GM18526 (cell line): Measurements from ENCODE around the gene THSD7A.

ENCODE experiments used
- POLR2A ChIP-seq: IDR thresholded peaks from 3 replicates; pipeline ENCODE4 v1.6.1; 2011; ENCODE audit not compliant: insufficient read length; ENCODE audit errors: extremely low read depth

THSD7A gene

DNA sequence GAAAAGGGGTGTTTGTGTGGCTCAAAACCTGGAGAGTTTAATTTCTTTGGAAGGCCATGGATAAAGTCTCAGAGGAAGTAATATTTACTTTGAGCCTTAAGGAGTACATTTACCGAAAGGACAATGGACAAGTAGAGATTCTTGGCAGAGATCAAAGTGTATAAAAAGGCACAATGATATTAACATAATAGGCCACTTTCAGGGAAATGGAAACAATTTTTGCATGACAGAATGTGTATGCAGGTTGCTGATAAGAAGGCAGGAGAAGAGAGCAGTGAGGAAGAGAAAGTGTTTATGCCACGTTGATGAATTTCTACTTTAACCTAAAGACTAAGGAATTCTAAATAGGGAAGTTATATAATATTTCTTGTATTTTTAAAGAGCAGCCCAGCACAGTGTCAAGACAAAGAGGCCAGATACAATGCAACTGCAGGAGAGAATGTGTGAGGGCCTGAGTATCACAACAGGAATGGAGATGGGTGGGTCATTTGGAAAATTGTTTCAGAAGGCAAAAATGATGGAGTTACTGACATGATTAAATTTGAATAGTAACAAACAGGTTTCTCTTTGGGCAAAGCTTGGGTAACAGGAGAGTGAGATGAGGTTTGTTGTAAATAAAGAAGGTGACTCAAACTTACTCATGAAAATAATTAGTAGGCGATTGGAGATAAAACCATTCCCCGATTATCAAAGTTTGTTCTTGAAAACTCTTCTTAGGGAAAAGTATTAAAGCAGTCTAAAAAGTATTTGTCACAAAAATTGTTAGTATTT, 84.1 kb downstream of the THSD7A start:
- TF ChIP-seq POLR2A: no peak

- TF ChIP-seq POLR2A: no peak
These were observed 85.4 kb downstream of the THSD7A start for GRCh38 chr7:11746591-11746990.

DNA sequence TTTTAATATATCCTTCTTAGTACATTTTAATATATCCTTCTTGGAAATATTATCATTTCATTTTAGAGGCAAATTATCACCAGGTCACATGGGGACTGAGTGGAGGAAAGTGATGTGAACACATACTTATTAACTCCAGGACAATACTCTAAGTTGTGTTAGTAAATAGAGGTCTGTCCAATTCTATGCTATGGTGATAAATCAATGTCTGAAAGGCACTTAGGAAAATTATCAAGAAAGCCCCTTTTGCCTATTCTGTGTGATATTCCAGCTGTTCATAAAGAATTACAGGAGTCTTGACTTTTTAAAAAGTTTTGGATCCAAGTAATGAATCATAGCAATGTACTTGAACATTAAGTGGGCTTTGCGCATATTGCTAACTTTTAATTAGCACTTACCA, 88.5 kb downstream of the THSD7A start:
- TF ChIP-seq POLR2A: no peak

- no peak for TF ChIP-seq POLR2A
These were observed 89.0 kb downstream of the THSD7A start for GRCh38 chr7:11743016-11743415.

DNA sequence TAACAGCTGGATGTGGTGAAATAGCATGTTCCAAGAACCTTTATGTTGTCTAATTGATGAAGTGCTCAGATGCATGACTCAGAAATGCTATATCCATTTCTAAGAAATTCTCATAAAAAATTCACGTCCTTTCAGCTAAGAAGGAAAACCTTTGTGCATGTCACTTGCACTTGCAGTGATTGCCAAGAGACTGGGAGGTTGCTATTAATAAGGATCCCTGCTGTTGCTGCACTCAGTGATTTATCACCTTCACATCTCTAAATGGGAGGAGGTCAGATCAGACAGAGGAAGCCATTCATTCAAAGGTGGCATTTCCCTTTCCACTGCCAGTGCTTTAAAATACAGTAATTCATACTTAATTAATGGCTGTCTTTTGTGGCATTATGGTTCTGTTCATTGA, 89.5 kb downstream of the THSD7A start:
- no peak for TF ChIP-seq POLR2A

GRCh38 chr7:11737723-11738122, 94.3 kb downstream of the THSD7A start:
- TF ChIP-seq POLR2A: no peak

DNA sequence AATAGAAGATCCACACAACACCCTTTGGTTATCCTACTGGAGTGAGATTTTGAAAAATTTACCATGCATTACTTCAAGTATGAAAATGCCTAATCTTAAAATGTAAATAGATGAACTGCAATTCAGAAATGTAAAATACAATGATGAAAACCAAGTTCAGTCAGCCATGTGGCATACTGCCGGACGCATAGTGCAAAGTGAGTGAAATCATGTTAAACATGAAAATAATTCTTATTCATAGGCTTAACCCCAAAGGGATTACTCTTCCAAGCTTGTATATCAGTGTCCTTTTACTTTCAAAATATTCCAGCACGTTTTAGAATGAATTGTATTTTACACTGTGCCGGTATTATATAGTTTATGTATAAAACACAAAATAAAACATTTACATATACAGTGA, 99.8 kb downstream of the THSD7A start:
- no peak for TF ChIP-seq POLR2A

DNA sequence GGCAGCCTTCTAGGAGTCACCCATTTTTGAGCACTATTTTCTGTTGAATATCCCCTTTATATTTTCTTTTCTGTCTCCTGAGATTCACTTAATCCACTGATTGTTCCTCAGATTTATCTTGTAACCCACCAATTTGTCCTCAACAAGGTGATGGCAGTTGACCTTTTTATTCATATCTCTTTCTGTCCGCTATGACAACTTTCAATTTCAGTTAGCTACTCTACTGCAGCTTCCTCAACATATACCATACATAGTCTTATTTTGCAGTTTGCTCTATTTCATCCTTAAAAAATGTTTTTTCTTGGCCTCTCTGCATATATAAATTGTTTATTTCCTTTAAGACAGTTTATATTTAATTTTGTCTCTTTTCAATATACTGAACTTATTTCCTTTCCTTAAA, 101.3 kb downstream of the THSD7A start:
- no peak for TF ChIP-seq POLR2A

- TF ChIP-seq POLR2A: no peak
These were observed 104.1 kb downstream of the THSD7A start for GRCh38 chr7:11727864-11728263.

DNA sequence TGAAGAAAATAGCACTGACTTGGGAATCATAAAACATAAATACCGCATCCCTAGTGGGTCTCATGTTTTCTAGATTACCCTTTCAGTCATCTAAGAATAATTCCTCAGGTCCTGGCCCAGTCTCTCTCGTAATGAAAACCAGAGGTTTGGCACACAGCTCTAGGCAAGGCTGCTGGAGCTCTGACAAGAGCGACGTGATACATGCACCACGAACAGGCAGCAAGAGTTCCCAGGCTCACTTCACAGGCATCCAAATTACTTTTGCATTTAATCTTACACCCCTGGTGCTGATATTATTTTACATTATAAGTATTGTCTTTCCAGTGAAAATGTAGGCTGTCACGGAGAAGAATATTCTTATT, 105.2 kb downstream of the THSD7A start:
- no peak for TF ChIP-seq POLR2A

DNA sequence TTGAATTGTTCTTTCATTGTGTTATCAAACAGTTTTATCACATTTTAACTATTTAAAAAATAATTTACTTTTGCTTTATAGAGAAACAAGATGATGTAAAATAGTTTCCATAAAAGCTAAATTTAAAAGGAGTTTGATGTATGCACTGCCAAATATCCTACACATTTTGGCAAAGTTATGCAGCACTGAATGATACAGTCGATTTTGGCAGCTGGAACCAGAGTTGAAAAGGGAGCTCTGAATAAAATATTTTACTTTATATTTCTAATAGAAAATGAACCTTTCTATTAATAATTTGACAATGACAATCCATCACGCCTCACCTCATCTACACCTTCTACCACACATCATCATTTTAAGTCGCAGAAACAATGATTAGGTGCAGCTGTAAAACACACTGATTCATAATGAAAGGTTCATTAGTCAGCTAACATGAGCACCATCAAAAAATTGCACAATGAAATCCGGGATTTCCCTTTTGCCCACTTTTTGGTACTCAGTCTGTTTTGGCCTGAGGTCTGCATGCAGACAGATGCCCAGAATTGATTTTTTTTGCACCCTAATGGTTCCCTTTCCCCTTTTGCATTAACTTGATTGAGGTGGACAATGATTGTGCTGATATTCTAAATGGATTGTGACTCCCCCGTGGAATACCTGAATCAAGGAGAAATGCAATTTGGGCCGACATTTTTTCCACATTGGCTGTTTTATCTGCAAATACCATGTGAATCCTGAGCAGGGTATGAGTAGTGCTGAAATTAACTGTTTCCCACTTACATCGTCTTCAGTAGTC, 105.8 kb downstream of the THSD7A start:
- no peak for TF ChIP-seq POLR2A

- no peak for TF ChIP-seq POLR2A
These were observed 115.8 kb downstream of the THSD7A start for GRCh38 chr7:11716185-11716584.

DNA sequence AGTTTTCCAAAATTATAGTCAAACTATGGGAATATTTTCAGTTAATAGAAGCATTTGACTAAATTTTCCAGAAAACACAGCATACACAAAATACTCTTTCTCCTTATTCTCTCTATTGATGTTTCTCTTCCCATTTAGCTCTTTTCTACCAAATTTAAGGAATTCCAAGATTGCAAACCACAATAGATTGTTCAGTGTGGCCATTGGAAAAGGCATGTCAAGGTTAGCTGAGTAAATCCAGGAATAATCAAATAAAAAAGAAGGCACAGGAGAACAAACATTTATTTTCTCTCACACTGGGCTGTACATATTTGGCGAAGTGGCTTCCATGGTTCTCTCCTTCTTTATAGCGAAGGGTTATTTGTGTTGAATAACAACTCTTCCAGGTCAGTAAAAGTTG, 117.3 kb downstream of the THSD7A start:
- no peak for TF ChIP-seq POLR2A

DNA sequence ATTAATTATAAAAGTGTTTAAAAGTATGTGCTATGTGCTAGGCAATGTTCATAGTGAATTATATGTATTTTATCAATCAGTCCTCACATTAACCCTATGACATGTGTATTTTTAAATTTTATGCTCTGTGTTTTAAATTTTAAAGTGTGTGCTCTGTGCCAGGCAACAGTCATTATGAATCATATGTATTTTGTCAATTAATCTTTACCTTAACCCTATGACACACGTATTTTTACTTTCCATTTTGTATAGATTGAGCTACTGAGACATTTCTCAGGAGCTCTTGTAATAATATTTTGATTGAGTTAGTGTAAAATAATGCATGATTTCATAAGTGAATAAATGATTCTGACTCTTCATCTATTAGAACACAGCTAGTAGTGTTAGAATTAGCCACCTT, 117.8 kb downstream of the THSD7A start:
- no peak for TF ChIP-seq POLR2A

GRCh38 chr7:11713352-11713751, 118.6 kb downstream of the THSD7A start:
- no peak for TF ChIP-seq POLR2A

- no peak for TF ChIP-seq POLR2A
These were observed 121.6 kb downstream of the THSD7A start for GRCh38 chr7:11710377-11710776.

- TF ChIP-seq POLR2A: no peak
These were observed 122.8 kb downstream of the THSD7A start for GRCh38 chr7:11709196-11709595.
